ENCODE results near the gene GREB1L.

GREB1L gene

DNA sequence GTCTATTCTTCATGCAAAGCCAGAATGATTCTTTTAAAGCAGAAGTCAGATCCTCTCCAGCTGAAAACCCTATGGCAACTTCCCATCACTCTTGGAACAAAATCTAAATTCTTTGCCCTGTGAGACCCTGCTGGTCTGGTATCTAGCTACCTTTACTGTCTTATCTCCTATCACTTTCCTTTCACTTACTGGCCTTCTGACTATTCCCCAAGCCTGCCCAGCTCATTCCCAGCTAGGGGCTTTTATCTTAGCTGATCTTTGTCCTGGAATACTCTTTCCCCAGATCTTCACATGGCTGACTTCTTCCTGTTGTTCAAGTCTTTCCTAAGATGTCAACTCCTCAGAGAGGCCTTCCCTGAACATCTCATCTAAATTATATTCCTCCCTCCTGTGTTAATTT lies 63.6 kb downstream of the GREB1L start:
- Histone ChIP-seq H2BK15ac (ENCODE audit: low read length) (no peak overlapping the region), H3K18ac (ENCODE audit: low read length) (no peak overlapping the region), H3K9me3 (replicated peaks in 1 of 2; ENCODE audit: control insufficient read depth in 2 of 2, insufficient read depth in 1 of 2, low read depth in 1 of 2, low read length in 2 of 2) (no peaks in the 10 kb centered on the region), H4K91ac (ENCODE audit: low read depth, low read length, poor library complexity) (no peak overlapping the region), H3K4me3 (ENCODE audit: low read length in 2 of 2) (no peak overlapping the region), H3K36me3 (replicated peaks in 1 of 2; ENCODE audit: control insufficient read depth in 2 of 2, insufficient read depth in 2 of 2, low read length in 2 of 2) (peaks cover 2 to 46% of the 10 kb centered on the region in 2 donors), H3K27me3 (ENCODE audit: control insufficient read depth in 3 of 3, insufficient read depth in 3 of 3, low read depth in 1 of 3, low read length in 3 of 3) (no peaks in the 10 kb centered on the region), H2AK5ac (ENCODE audit: low read depth, low read length) (no peak overlapping the region), H3K27ac (replicated peaks; ENCODE audit: low read length) (no peak overlapping the region), H3K23ac (ENCODE audit: low read depth, low read length, poor library complexity) (no peak overlapping the region), H2BK120ac (ENCODE audit: low read depth, low read length) (no peak overlapping the region), H4K8ac (ENCODE audit: low read depth, low read length) (no peak overlapping the region), H3K14ac (ENCODE audit: low read length) (no peak overlapping the region), H3K4me2 (ENCODE audit: insufficient read depth, low read length, poor library complexity, severe bottlenecking) (no peak overlapping the region), H3K4me1 (ENCODE audit: control insufficient read depth in 2 of 2, insufficient read depth in 1 of 2, low read depth in 1 of 2, low read length in 2 of 2) (peaks cover 23 to 26% of the 10 kb centered on the region in 2 donors), H2BK12ac (ENCODE audit: low read length) (no peak overlapping the region), H2AFZ (ENCODE audit: low read length) (no peak overlapping the region), H3K9ac (ENCODE audit: low read depth, low read length, poor library complexity) (no peak overlapping the region), H3K4ac (ENCODE audit: low read length) (no peak overlapping the region), H2BK5ac (ENCODE audit: low read length) (no peak overlapping the region), H3K79me1 (ENCODE audit: low read depth, low read length) (no peaks in the 10 kb centered on the region)
- DNase-seq (ENCODE audit: low spot score) = no peak

- no peak overlapping the region for H3K23ac ChIP-seq (ENCODE audit: low read depth, low read length, poor library complexity)
- H3K18ac ChIP-seq (ENCODE audit: low read length) = no peak overlapping the region
- H3K9me3 ChIP-seq (replicated peaks in 1 of 2; ENCODE audit: control insufficient read depth in 2 of 2, insufficient read depth in 1 of 2, low read depth in 1 of 2, low read length in 2 of 2) = no peaks in the 10 kb centered on the region
- H2AFZ ChIP-seq (ENCODE audit: low read length) = no peak overlapping the region
- H3K9ac ChIP-seq (ENCODE audit: low read depth, low read length, poor library complexity) = no peak overlapping the region
- no peak overlapping the region for H2BK5ac ChIP-seq (ENCODE audit: low read length)
- H3K4me3 ChIP-seq (ENCODE audit: low read length in 2 of 2) = no peak overlapping the region
- no peak overlapping the region for H3K14ac ChIP-seq (ENCODE audit: low read length)
- H2AK5ac ChIP-seq (ENCODE audit: low read depth, low read length) = no peak overlapping the region
- no peak overlapping the region for H2BK12ac ChIP-seq (ENCODE audit: low read length)
- no peak overlapping the region for H3K4ac ChIP-seq (ENCODE audit: low read length)
- H3K4me1 ChIP-seq (ENCODE audit: control insufficient read depth in 2 of 2, insufficient read depth in 1 of 2, low read depth in 1 of 2, low read length in 2 of 2) = peaks cover 18 to 22% of the 10 kb centered on the region in 2 donors
- H4K8ac ChIP-seq (ENCODE audit: low read depth, low read length) = no peak overlapping the region
- DNase-seq (ENCODE audit: low spot score) = no peak
- no peak overlapping the region for H2BK15ac ChIP-seq (ENCODE audit: low read length)
- H3K79me1 ChIP-seq (ENCODE audit: low read depth, low read length) = no peaks in the 10 kb centered on the region
- H3K27ac ChIP-seq (replicated peaks; ENCODE audit: low read length) = no peak overlapping the region
- no peak overlapping the region for H2BK120ac ChIP-seq (ENCODE audit: low read depth, low read length)
- H3K4me2 ChIP-seq (ENCODE audit: insufficient read depth, low read length, poor library complexity, severe bottlenecking) = no peak overlapping the region
- no CpG with 5 or more reads among the region's 2 CpGs for WGBS, 2 donors (ENCODE audit: extremely low coverage in 2 of 2, insufficient read length in 2 of 2, insufficient replicate concordance in 1 of 2)
- peaks cover 2 to 52% of the 10 kb centered on the region in 2 donors for H3K36me3 ChIP-seq (replicated peaks in 1 of 2; ENCODE audit: control insufficient read depth in 2 of 2, insufficient read depth in 2 of 2, low read length in 2 of 2)
- no peak overlapping the region for H4K91ac ChIP-seq (ENCODE audit: low read depth, low read length, poor library complexity)
- no peaks in the 10 kb centered on the region for H3K27me3 ChIP-seq (ENCODE audit: control insufficient read depth in 3 of 3, insufficient read depth in 3 of 3, low read depth in 1 of 3, low read length in 3 of 3)
These were observed 64.3 kb downstream of the GREB1L start for GRCh38 chr18:21306368-21306767.

DNA sequence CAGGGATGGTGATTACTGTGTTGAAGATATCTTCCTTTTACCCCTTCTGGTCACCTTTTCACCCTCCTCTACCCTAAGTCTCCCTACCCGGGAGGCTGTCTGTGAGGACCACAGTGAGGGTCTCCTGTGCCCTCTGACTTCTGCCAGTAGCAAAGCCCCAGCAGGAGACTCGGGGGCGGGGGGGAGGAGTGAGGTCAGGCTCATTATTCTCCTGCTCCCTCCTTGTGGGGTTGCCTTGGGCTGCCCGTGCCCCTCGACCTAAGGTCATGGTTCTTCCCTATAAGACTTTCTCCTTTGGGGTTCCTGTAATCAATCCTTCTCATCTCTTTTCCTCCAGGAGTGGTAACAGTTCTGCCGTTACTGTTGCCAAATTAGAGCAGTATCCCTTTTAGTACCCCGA lies 65.5 kb downstream of the GREB1L start:
- no CpG with 5 or more reads among the region's 7 CpGs for WGBS, 2 donors (ENCODE audit: extremely low coverage in 2 of 2, insufficient read length in 2 of 2, insufficient replicate concordance in 1 of 2)

GRCh38 chr18:21309248-21309647 lies 67.2 kb downstream of the GREB1L start:
- Histone ChIP-seq H3K4me3 (ENCODE audit: low read length in 2 of 2) (no peak overlapping the region), H3K9ac (ENCODE audit: low read depth, low read length, poor library complexity) (no peak overlapping the region), H3K4me1 (ENCODE audit: control insufficient read depth in 2 of 2, insufficient read depth in 1 of 2, low read depth in 1 of 2, low read length in 2 of 2) (peaks cover 17 to 22% of the 10 kb centered on the region in 2 donors), H2AFZ (ENCODE audit: low read length) (no peak overlapping the region), H3K23ac (ENCODE audit: low read depth, low read length, poor library complexity) (no peak overlapping the region), H2AK5ac (ENCODE audit: low read depth, low read length) (no peak overlapping the region), H4K8ac (ENCODE audit: low read depth, low read length) (no peak overlapping the region), H3K27ac (replicated peaks; ENCODE audit: low read length) (no peak overlapping the region), H3K9me3 (replicated peaks in 1 of 2; ENCODE audit: control insufficient read depth in 2 of 2, insufficient read depth in 1 of 2, low read depth in 1 of 2, low read length in 2 of 2) (peaks cover 0 to 6% of the 10 kb centered on the region in 2 donors), H3K4ac (ENCODE audit: low read length) (no peak overlapping the region), H2BK15ac (ENCODE audit: low read length) (no peak overlapping the region), H2BK12ac (ENCODE audit: low read length) (no peak overlapping the region), H4K91ac (ENCODE audit: low read depth, low read length, poor library complexity) (no peak overlapping the region), H3K36me3 (replicated peaks in 1 of 2; ENCODE audit: control insufficient read depth in 2 of 2, insufficient read depth in 2 of 2, low read length in 2 of 2) (peaks cover 4 to 65% of the 10 kb centered on the region in 2 donors), H3K18ac (ENCODE audit: low read length) (no peak overlapping the region), H2BK120ac (ENCODE audit: low read depth, low read length) (no peak overlapping the region), H2BK5ac (ENCODE audit: low read length) (no peak overlapping the region), H3K79me1 (ENCODE audit: low read depth, low read length) (peaks cover 2% of the 10 kb centered on the region), H3K14ac (ENCODE audit: low read length) (no peak overlapping the region), H3K4me2 (ENCODE audit: insufficient read depth, low read length, poor library complexity, severe bottlenecking) (no peak overlapping the region), H3K27me3 (ENCODE audit: control insufficient read depth in 3 of 3, insufficient read depth in 3 of 3, low read depth in 1 of 3, low read length in 3 of 3) (no peaks in the 10 kb centered on the region)
- DNase-seq (ENCODE audit: low spot score) = no peak
- WGBS, 2 donors (ENCODE audit: extremely low coverage in 2 of 2, insufficient read length in 2 of 2, insufficient replicate concordance in 1 of 2) = no CpG with 5 or more reads among the region's 5 CpGs

More for the DNA sequence above, 65.5 kb downstream of the GREB1L start:
- H3K9ac ChIP-seq (ENCODE audit: low read depth, low read length, poor library complexity) = no peak overlapping the region
- H2BK12ac ChIP-seq (ENCODE audit: low read length) = no peak overlapping the region
- H3K4me3 ChIP-seq (ENCODE audit: low read length in 2 of 2) = no peak overlapping the region
- H3K18ac ChIP-seq (ENCODE audit: low read length) = no peak overlapping the region
- no peak overlapping the region for H3K27ac ChIP-seq (replicated peaks; ENCODE audit: low read length)
- no peak overlapping the region for H3K4ac ChIP-seq (ENCODE audit: low read length)
- H3K4me1 ChIP-seq (ENCODE audit: control insufficient read depth in 2 of 2, insufficient read depth in 1 of 2, low read depth in 1 of 2, low read length in 2 of 2) = peaks cover 15 to 22% of the 10 kb centered on the region in 2 donors
- no peak overlapping the region for H3K23ac ChIP-seq (ENCODE audit: low read depth, low read length, poor library complexity)
- peaks cover 2% of the 10 kb centered on the region for H3K79me1 ChIP-seq (ENCODE audit: low read depth, low read length)
- no peak overlapping the region for H3K4me2 ChIP-seq (ENCODE audit: insufficient read depth, low read length, poor library complexity, severe bottlenecking)
- H2BK15ac ChIP-seq (ENCODE audit: low read length) = no peak overlapping the region
- H3K9me3 ChIP-seq (replicated peaks in 1 of 2; ENCODE audit: control insufficient read depth in 2 of 2, insufficient read depth in 1 of 2, low read depth in 1 of 2, low read length in 2 of 2) = peaks cover 0 to 6% of the 10 kb centered on the region in 2 donors
- no peak overlapping the region for H3K14ac ChIP-seq (ENCODE audit: low read length)
- DNase-seq (ENCODE audit: low spot score) = no peak
- no peak overlapping the region for H2BK5ac ChIP-seq (ENCODE audit: low read length)
- no peak overlapping the region for H2BK120ac ChIP-seq (ENCODE audit: low read depth, low read length)
- H3K36me3 ChIP-seq (replicated peaks in 1 of 2; ENCODE audit: control insufficient read depth in 2 of 2, insufficient read depth in 2 of 2, low read length in 2 of 2) = peaks cover 4 to 62% of the 10 kb centered on the region in 2 donors
- no peak overlapping the region for H2AFZ ChIP-seq (ENCODE audit: low read length)
- H3K27me3 ChIP-seq (ENCODE audit: control insufficient read depth in 3 of 3, insufficient read depth in 3 of 3, low read depth in 1 of 3, low read length in 3 of 3) = no peaks in the 10 kb centered on the region
- H4K8ac ChIP-seq (ENCODE audit: low read depth, low read length) = no peak overlapping the region
- no peak overlapping the region for H2AK5ac ChIP-seq (ENCODE audit: low read depth, low read length)
- no peak overlapping the region for H4K91ac ChIP-seq (ENCODE audit: low read depth, low read length, poor library complexity)
